BJ (cell line): ENCODE results near the gene INPP5E. TPM values are rescaled to one million over a fixed set of nuclear protein-coding genes. Genes with fewer than 3 reads are reported as not detected.

Experiments
- CTCF ChIA-PET: fragments of 350-600 bp; formaldehyde crosslinking; extraction: SDS; loops from one replicate; lab custom pipeline; 2021; ENCODE audit warnings: antibody characterized with exemption, inconsistent platforms; lab: Yijun Ruan, JAX
- POLR2A ChIA-PET: fragments of 300-600 bp; sonication (Branson Sonifier 250); formaldehyde crosslinking; extraction: SDS; loops from one replicate; lab custom pipeline; 2021; ENCODE audit warnings: antibody characterized with exemption; lab: Charles Lee
- DNase-seq: peaks from one replicate; pipeline ENCODE4 v3.0.0-alpha.2; 2011; ENCODE audit warnings: low read depth
- H3K27me3 ChIP-seq: 2 replicates; pipeline ENCODE4 v1.6.0; 2011; ENCODE audit warnings: low read length; ENCODE audit not compliant: control insufficient read depth, insufficient read depth
- H3K36me3 ChIP-seq: 2 replicates; pipeline ENCODE4 v1.5.1; 2011; ENCODE audit warnings: low read length; ENCODE audit not compliant: control insufficient read depth, insufficient read depth
- H3K4me3 ChIP-seq: 2 replicates; pipeline ENCODE4 v1.5.1; 2011; ENCODE audit warnings: low read depth, mild to moderate bottlenecking, control low read depth, low read length
- CTCF ChIP-seq: IDR thresholded peaks from 2 replicates; pipeline ENCODE4 v1.5.1; 2011; ENCODE audit warnings: low read depth, mild to moderate bottlenecking, control low read depth, inconsistent platforms, low read length, moderate library complexity; ENCODE audit not compliant: insufficient read depth
- polyA plus RNA-seq: library from polyadenylated mRNA; depleted of rRNA; stranded (reverse); fragments of >200 nt; gene quantifications from 2 replicates; pipeline ENCODE4 v1.2.3, GENCODE V29; 2011

INPP5E gene
- polyA plus RNA-seq, 1 experiment, result 5.6 TPM

- ChIA-PET POLR2A (no interaction called here), CTCF (interaction anchor here (0.9 to 1.0 kb wide), 2 partner anchors 153 to 155 kb away, joined by 4 read pairs; no protein-coding TSS in a partner anchor)
- no peak for TF ChIP-seq CTCF
- no peak overlapping the region for H3K4me3 ChIP-seq
- H3K36me3 ChIP-seq, result peaks cover 81% of the 10 kb centered on the region
- no peak for DNase-seq
- H3K27me3 ChIP-seq, result no peaks in the 10 kb centered on the region
These were observed 32.3 kb upstream of the INPP5E start for GRCh38 chr9:136471802-136472487.

GRCh38 chr9:136470792-136471469, 31.3 kb upstream of the INPP5E start:
- H3K27me3 ChIP-seq, result no peaks in the 10 kb centered on the region
- TF ChIP-seq CTCF, result no peak
- H3K36me3 ChIP-seq, result peaks cover 82% of the 10 kb centered on the region
- ChIA-PET POLR2A (no interaction called here), CTCF (interaction anchor here (0.9 to 1.8 kb wide), 4 partner anchors 29 to 200 kb away, joined by 3 to 5 read pairs (median 4); no protein-coding TSS in a partner anchor)
- DNase-seq, result no peak
- H3K4me3 ChIP-seq, result no peak overlapping the region

- Histone ChIP-seq H3K4me3 (no peak overlapping the region), H3K27me3 (no peaks in the 10 kb centered on the region), H3K36me3 (peaks cover 82% of the 10 kb centered on the region)
- ChIA-PET CTCF (interaction anchor here (0.9 to 1.8 kb wide), 2 partner anchors 28 to 201 kb away, joined by 3 to 5 read pairs; no protein-coding TSS in a partner anchor), POLR2A (no interaction called here)
- TF ChIP-seq CTCF, result no peak
- no peak for DNase-seq
These were observed 30.7 kb upstream of the INPP5E start for GRCh38 chr9:136470356-136470755.

GRCh38 chr9:136467766-136468165, 28.1 kb upstream of the INPP5E start:
- Histone ChIP-seq H3K4me3 (no peak overlapping the region), H3K36me3 (peaks cover 75% of the 10 kb centered on the region), H3K27me3 (no peaks in the 10 kb centered on the region)
- no peak for DNase-seq
- no peak for TF ChIP-seq CTCF
- POLR2A ChIA-PET, result no interaction called here
- CTCF ChIA-PET, result no interaction called here

GRCh38 chr9:136466155-136466541, 26.5 kb upstream of the INPP5E start:
- CTCF ChIA-PET, result no interaction called here
- TF ChIP-seq CTCF, result no peak
- DNase-seq, result no peak
- Histone ChIP-seq H3K4me3 (no peak overlapping the region), H3K27me3 (no peaks in the 10 kb centered on the region), H3K36me3 (peaks cover 70% of the 10 kb centered on the region)
- POLR2A ChIA-PET, result no interaction called here
